NCI-H2227 (cell line): Measurements from ENCODE around the gene IL1RAPL2.
"Not testable (repeated sequence)": the region's sequence is repeated elsewhere in the genome, so short reads cannot be mapped to it uniquely, and the experiment has no call there.

ENCODE experiments used
- DNase-seq: peaks from one replicate; lab custom pipeline; 2025; ENCODE audit not compliant: unreplicated experiment; lab: John Stamatoyannopoulos, UW

IL1RAPL2 gene

GRCh38 chrX:105755109-105755508 is 1189.1 kb downstream of the IL1RAPL2 start:
- DNase-seq = no peak

- no peak for DNase-seq
Observed at GRCh38 chrX:105758754-105759153, 1192.8 kb downstream of the IL1RAPL2 start.

GRCh38 chrX:105759598-105759997 is 1193.6 kb downstream of the IL1RAPL2 start:
- DNase-seq = no peak

GRCh38 chrX:105765691-105766090 is 1199.7 kb downstream of the IL1RAPL2 start:
- DNase-seq = no peak

GRCh38 chrX:105773801-105774200 is 1207.8 kb downstream of the IL1RAPL2 start:
- no peak for DNase-seq

- no peak for DNase-seq
Observed at GRCh38 chrX:105775679-105776078, 1209.7 kb downstream of the IL1RAPL2 start.

- DNase-seq = no peak
Observed at GRCh38 chrX:105781804-105782203, 1215.8 kb downstream of the IL1RAPL2 start.

GRCh38 chrX:105796877-105797276 is 1230.9 kb downstream of the IL1RAPL2 start:
- DNase-seq = not testable (repeated sequence)

GRCh38 chrX:105803891-105804290 is 1237.9 kb downstream of the IL1RAPL2 start:
- no peak for DNase-seq

- DNase-seq = not testable (repeated sequence)
Observed at GRCh38 chrX:105805655-105806054, 1239.7 kb downstream of the IL1RAPL2 start.

- no peak for DNase-seq
Observed at GRCh38 chrX:105816517-105816916, 1250.5 kb downstream of the IL1RAPL2 start.
